ENCODE results near the gene SP9. TPM values are rescaled to one million over a fixed set of nuclear protein-coding genes. Genes with fewer than 3 reads are reported as not detected.

The SP9 gene
- total RNA-seq, 1 experiment from 2014 or later: not detected

DNA sequence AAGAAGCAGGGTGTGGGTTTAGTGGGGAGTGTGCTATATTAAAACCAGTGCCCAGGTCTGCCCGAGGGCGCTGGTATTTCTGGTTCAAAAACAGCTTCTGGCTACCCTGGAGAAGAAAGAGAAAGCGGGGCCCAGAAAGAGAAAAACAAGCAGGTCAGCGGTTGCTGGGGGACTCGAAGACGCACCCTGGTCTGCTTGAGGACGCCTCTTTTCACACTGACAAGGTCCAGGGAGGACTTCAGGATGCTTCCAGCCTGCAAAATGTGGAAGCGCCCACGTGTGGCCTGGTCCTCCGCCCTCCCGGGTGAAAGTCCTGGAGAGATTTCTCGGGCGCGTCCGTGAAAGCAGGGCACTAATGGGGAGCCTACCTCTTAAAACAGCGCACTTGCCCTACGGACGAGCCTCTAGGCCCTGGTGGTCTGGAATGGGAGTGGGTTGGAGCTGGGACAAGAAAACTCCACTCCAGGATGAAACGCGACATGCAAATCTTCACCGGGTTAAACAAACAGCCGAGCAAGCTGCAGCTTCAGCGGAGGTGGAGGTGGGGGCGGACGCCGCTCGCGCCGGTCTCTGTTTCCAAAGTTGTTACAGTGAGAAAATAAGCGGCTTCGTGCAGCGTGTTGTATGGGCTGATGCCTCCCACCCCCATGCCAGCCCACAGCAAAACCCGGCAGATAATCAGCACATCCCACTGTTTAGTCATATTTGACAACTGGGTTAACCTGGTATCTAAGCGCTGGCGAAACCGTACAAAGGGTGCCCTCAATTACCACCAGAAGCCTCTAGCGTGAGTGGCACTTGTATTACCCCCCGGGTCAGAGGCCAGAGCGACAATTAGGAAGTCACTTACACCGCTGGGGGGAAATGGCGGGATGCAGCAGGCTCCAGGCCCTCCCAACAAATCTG lies 1.1 kb upstream of the SP9 start:
- peaks cover 0 to 13% of the 10 kb centered on the region in 2 experiments; a peak in 1 of 5 replicates for H3K9me3 Mint-ChIP-seq
- H3T11ph ChIP-seq (ENCODE audit: low read length): no peak overlapping the region
- H3K27me3 Mint-ChIP-seq (ENCODE audit: low read depth): peaks cover 98% of the 10 kb centered on the region
- peak overlapping the region in 1 of 2 experiments; percentile 76; a peak in 3 of 5 replicates for H3K4me3 Mint-ChIP-seq
- no peak overlapping the region for H2BK12ac ChIP-seq (ENCODE audit: insufficient read length, low read depth, low read length)
- no peak overlapping the region for H3K4ac ChIP-seq (ENCODE audit: low read depth, low read length)
- no peaks in the 10 kb centered on the region for H4K20me1 ChIP-seq (ENCODE audit: control insufficient read depth, insufficient read depth, insufficient read length)
- H3K79me2 ChIP-seq (ENCODE audit: insufficient read depth, low read length): no peaks in the 10 kb centered on the region
- no peak overlapping the region for H4K91ac ChIP-seq (ENCODE audit: insufficient read length, low read depth, low read length)
- H3K9me3 ChIP-seq (ENCODE audit: control insufficient read depth, low read depth, low read length): no peaks in the 10 kb centered on the region
- no peaks in the 10 kb centered on the region for H3K79me1 ChIP-seq (ENCODE audit: insufficient read depth, low read depth, low read length, poor library complexity, severe bottlenecking)
- H3K4me2 ChIP-seq (ENCODE audit: insufficient read depth, insufficient read length, low read length): peak overlapping the region; percentile 20
- H3K18ac ChIP-seq (ENCODE audit: insufficient read length, low read depth, low read length): no peak overlapping the region
- no peak overlapping the region for H3K9ac ChIP-seq (ENCODE audit: extremely low read depth, insufficient read length, low read length)
- H3K14ac ChIP-seq (ENCODE audit: insufficient read depth, low read length): no peak overlapping the region
- no peak overlapping the region for H2BK5ac ChIP-seq (ENCODE audit: insufficient read length, low read length)
- TF ChIP-seq, protein P1, sequence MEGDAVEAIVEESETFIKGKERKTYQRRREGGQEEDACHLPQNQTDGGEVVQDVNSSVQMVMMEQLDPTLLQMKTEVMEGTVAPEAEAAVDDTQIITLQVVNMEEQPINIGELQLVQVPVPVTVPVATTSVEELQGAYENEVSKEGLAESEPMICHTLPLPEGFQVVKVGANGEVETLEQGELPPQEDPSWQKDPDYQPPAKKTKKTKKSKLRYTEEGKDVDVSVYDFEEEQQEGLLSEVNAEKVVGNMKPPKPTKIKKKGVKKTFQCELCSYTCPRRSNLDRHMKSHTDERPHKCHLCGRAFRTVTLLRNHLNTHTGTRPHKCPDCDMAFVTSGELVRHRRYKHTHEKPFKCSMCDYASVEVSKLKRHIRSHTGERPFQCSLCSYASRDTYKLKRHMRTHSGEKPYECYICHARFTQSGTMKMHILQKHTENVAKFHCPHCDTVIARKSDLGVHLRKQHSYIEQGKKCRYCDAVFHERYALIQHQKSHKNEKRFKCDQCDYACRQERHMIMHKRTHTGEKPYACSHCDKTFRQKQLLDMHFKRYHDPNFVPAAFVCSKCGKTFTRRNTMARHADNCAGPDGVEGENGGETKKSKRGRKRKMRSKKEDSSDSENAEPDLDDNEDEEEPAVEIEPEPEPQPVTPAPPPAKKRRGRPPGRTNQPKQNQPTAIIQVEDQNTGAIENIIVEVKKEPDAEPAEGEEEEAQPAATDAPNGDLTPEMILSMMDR (conservative IDR thresholded peaks at IDR 0.05): no peak
- no peak overlapping the region for H3K27ac Mint-ChIP-seq
- H2AK5ac ChIP-seq (ENCODE audit: insufficient read length, low read length): no peak overlapping the region
- H4K8ac ChIP-seq (replicated peaks; ENCODE audit: insufficient read length, low read depth, low read length): no peak overlapping the region
- no peak overlapping the region for H2BK15ac ChIP-seq (ENCODE audit: low read depth, low read length)
- H2AFZ ChIP-seq (ENCODE audit: low read length): no peak overlapping the region
- peak; percentile 47 for DNase-seq
- no CpG with 5 or more reads among the region's 41 CpGs for WGBS (ENCODE audit: extremely low coverage, insufficient read length, low lambda C conversion rate)
- H3K23ac ChIP-seq (ENCODE audit: insufficient read length, low read depth, low read length): no peak overlapping the region
- H3K23me2 ChIP-seq (ENCODE audit: insufficient read length, low read depth, low read length, poor library complexity, severe bottlenecking): peaks cover 28% of the 10 kb centered on the region
- no peak overlapping the region for H3K27ac ChIP-seq (ENCODE audit: insufficient read length, low read depth, low read length)
- no peak overlapping the region for H4K5ac ChIP-seq (ENCODE audit: insufficient read length, low read depth, low read length)
- no peak overlapping the region for H2BK20ac ChIP-seq (ENCODE audit: low read depth, low read length, poor library complexity, severe bottlenecking)
- H3K4me1 ChIP-seq (ENCODE audit: insufficient read depth, low read length): no peaks in the 10 kb centered on the region; the same call in 1 of the 2 replicates
- H3K4me1 Mint-ChIP-seq: peaks cover 47 to 59% of the 10 kb centered on the region in 2 experiments
- peaks cover 80% of the 10 kb centered on the region for H3K27me3 ChIP-seq (ENCODE audit: insufficient read depth, low read length)
- H2BK120ac ChIP-seq (ENCODE audit: low read depth, low read length, poor library complexity, severe bottlenecking): no peak overlapping the region
- peaks cover 0 to 3% (median 0%) of the 10 kb centered on the region in 3 experiments; a peak in 1 of 7 replicates for H3K36me3 Mint-ChIP-seq (ENCODE audit: insufficient read depth in 1 of 3, low read depth in 3 of 3)
- H3K56ac ChIP-seq (ENCODE audit: insufficient read length, low read depth, low read length): no peak overlapping the region
